HG03469 (cell line): ENCODE results near the gene CTSO.

ENCODE experiments used
- ATAC-seq: cut with Tn5 transposase; IDR thresholded peaks from one replicate; pipeline ENCODE4 v1.9.1; 2021; ENCODE audit warnings: mild to moderate bottlenecking, moderate library complexity, moderate number of reproducible peaks; ENCODE audit not compliant: unreplicated experiment

CTSO gene

DNA sequence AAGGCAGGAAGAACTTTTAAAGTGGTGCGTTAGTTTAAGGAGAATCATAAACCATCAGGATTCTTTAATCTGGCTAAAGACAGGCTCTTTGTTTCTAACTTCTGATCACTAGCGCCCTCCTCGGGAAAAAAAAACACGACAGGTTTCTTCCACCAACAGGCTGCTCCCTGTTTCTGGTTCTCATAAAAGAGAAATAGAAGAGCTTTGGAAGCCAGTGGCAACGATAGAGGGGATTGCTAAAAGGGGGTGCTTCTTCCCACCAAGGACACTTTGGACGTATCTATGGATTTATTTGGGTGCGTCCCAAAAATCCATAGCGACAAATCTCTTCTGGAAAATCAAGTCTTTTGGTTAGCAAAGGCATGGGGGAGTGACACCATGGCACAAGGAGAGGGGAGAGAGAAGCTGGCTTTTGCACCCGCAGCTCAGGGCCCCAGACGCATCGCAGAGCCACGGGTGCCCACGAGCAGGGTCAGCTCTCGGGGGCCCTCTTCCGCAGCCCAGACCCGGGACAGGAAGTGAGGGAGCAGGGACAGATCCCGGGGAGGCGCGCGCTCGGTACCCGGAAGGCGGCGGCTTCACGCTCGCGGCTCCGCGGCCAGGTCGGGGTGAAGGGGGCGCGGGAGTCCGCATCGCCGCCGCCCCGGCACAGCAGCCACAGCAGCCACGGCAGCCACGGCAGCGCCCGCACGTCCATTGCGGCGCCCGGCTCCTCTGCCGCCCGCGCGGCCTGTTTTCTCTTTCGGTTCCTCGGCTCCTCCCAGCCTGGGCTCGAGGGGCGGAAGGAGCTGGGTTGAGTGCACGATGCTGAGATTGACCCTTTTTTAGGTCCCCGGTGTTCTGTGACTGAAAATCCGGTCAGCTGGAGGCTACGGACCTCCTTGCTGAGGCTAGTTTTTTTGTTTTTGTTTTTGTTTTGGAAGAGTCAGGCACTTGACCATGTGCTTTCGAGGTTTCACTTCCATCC lies at the start of gene CTSO:
Gene CTSO (minus strand): TSS at position 716 of the 967 bp plus-strand sequence. CDS start 19 bp downstream, at position 697.
- ATAC-seq, result peak; percentile 95

DNA sequence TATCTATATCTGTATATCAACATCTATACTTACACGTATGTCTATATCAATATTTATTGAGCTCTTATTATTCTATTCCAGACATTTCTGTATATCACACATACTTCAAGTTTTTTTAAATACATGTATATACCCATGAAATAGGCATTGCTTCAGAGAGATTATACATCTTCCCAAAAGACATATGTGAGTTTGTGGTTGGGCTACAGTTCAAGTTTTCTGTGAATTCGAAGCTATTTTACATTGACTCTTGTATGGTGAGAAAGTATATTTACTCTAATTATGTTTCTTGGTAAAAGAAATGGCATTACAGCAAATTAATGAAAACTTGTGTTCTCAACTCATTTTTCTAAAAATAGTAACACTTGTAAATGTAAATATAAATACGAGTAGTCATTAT lies 46.8 kb upstream of the CTSO start:
- no peak for ATAC-seq

- ATAC-seq, result no peak
Measured at GRCh38 chr4:155999725-156000124, 46.1 kb upstream of the CTSO start.

DNA sequence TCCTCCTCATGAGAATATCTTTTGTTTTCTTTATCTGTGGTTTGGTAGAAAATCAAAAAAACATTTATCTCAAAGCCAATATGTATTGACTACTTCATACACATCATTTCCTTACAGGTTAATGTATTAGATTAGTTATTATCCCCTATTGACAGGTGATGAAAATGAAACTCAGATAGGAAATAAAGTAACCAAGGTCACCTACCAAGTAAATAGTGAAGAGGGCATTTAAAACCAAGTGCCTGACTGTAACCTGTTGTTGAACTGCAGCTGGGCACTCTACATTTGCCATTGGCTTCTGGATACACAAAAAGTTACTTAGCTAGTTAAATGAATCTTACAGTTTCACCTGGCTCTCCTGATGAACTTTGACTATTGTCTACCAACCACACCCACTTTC lies 41.4 kb upstream of the CTSO start:
- no peak for ATAC-seq

GRCh38 chr4:155984106-155984797 lies 30.6 kb upstream of the CTSO start:
- no peak for ATAC-seq

DNA sequence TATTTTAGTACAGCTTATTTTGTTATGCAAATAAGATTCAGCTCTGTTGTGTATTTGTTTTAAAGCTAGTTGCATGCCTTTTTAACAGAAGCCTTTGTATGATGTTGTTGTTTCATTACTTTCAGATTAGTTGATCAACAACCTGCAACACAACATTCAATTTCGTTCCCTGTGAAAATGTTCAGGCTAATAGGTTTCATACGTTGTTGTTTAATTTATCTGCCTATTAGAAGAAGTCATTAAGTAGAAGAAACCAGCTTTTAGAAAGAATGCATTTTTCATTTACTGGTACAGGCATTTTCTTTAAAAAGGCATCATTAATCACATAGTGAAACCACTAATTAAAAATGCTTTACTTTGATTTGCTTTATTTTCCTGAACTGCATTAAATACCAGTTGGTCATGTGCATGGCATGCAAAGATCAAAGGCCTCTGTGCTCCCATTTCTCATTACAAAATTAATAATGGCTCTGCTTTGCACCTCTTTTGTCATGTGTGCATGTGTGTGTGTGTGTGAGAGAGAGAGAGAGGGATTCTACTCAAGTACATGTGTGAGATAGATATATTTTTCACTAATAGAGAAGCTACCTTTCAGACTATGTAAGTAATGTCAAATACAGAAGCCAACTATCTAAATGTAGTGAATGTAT lies 29.2 kb upstream of the CTSO start:
- no peak for ATAC-seq

DNA sequence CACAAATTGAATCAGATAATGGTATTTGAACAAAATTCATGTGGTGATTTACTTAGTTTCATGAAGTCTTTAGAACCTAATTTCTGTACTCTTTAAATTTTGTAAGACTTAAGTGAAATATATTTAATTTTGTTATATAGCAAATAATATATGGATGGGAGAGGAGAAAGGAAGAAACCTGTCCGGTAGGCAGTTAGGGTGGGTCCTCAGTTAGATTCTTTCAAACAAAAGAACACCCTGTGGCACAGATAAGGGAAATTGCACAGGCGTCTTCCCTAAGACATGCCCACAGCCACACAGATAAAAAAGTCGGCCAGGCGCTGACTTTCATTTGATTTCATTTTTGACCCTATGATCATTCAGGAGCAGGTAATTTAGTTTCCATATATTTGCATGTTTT lies 25.1 kb upstream of the CTSO start:
- ATAC-seq, result no peak

DNA sequence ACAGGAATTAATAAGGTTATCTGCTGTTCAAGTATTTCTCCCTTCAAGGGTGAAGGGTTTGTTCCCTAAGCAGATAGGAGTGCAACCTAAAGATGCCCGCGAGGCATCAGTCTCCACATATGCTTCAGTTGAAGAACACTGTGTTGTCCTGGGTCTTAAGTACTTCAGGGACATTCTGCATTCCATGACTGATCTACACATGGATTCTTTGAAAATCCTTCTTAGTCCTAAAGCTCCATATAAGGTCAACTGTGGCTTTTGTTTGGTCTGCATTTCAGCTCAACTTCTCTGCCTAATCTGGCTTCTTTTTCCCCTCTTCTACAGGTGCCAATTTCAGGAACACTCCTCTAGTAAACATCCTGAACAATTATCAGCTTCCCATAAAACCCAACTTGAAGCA lies 21.8 kb upstream of the CTSO start:
- ATAC-seq, result no peak

- ATAC-seq, result no peak
Measured at GRCh38 chr4:155974996-155975395, 21.3 kb upstream of the CTSO start.

- peak; percentile 96 for ATAC-seq
Measured at GRCh38 chr4:155974476-155974749, 20.7 kb upstream of the CTSO start.

DNA sequence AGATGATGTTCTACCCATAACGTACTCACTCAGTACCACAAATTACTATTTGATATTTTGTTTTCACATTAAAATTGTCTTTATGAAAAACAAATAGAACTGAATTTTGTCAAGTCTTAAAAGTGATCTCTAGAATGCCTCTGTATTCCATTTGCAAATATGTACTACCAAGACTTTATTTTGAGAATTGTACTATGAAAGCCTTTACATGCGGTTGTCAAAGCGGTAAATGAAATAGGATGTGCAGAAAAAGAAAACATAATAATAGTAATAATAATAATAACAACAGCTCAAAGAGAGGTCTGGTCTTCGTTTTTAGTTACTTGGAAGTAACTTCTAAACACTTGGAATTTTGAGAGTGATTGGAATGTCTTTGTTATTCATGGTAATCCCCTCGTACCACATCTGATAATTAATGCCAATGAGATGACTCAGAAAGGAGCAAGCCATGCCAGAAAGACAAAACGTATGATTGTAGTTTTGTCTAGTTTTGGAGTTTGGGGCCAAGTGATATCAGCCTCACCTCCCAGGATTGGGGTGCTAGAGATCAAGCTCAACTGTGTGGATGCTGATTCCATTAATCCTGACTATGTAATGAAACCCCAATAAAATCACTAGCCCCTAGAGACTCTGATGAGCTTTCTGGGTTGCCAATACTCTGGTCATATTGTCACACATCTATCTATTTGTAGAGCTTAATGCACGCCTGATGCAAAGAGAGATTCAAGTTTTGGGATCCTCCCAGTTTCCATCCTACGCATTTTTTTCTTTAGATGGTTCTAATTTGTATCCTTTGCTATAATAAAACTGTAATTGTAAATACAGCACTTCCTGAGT lies 20.2 kb upstream of the CTSO start:
- peak; percentile 16 for ATAC-seq

DNA sequence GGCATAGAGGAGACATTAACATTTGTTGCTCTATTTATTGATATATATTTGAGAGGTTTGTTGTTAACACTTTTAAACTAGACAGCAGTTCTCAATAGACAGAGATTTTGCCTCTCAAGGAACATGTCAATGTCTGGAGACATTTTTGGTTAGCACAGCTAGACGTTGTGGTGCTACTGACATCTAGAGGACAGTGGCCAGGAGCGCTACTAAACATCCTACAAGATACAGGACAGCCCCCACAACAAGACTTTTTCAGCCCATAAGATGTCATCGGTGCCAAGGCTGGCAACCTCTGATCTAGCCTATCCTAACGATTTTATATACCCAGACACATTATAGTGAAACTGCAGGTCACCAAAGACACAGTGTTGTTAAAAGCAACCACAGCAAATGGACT lies 18.4 kb upstream of the CTSO start:
- no peak for ATAC-seq

- ATAC-seq, result no peak
Measured at GRCh38 chr4:155966731-155967395, 13.2 kb upstream of the CTSO start.

DNA sequence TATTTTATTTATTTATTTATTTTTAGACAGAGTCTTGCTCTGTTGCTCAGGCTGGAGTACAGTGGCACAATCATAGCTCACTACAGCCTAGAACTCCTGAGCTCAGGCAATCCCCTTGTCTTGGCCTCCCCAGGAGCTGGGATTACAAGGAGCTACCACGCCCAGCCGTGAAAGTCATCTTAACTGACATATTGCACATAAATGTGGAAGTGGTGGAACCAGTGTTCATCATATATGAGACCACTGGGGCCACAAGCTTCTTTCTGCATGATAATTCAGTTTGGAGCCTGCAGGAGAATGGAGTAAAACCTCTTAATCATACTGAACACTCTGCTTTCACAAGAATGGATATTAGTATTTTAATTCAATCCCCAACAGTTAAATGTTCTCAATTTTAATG lies 12.5 kb upstream of the CTSO start:
- ATAC-seq, result no peak

DNA sequence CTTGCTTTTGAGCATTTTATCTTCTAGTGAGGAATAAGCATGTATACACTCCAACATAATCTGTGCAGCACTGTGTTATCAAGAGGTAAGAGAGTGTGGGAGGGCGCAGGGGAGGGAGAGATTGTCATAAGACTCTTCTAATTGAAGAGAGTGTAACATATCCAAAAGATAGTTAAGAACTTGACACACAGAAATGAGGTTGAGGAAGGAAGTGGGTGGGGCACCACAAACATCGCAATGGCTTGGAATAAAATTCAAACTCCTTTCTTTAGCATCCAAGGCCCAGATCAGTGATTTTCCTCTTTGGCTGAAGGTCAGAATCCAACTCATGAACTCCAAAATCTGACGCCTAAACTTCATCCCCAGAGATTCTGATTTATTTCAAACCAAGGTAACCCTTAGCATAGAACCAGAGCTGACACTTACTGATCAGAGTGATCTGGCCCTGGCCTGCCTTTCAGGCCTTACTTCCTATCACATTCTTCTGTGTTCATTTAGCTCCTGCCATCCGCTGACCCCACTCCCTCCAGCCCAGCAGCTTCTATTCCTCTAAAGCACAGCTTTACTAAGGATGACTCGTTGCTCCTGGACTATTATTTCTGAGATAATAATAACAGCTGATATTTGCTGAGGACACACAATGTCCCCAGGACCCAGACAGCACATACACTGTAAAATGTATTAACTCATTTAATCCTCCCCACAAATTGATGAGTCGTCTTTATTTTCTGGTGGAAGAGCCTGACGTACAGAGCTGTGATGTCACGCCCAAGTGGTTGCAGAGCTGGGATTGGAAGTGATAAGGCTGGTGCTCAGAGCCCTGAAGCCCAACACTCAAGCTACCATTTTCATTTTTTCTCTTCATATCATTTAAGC lies 10.6 kb upstream of the CTSO start:
- no peak for ATAC-seq

DNA sequence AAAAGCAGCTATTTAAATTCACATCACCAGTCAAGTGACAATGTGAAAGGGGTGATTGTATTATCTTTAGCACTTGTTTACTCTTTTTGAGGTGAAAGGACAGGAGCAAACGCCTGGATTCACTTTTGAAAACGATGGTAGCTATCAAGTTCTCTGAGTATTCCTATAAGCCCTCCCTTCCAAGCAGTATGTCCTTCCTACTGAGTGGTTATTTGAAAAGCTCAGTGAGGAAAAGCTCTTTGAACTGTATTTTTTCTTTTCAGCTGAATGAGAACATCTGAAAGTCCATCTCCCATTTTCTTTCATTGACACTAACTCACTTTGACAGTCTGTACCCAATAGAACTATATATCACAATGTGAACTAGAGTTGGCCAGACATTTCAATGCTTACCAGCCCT lies 9.1 kb upstream of the CTSO start:
- no peak for ATAC-seq

- ATAC-seq, result no peak
Measured at GRCh38 chr4:155961575-155961974, 7.9 kb upstream of the CTSO start.

DNA sequence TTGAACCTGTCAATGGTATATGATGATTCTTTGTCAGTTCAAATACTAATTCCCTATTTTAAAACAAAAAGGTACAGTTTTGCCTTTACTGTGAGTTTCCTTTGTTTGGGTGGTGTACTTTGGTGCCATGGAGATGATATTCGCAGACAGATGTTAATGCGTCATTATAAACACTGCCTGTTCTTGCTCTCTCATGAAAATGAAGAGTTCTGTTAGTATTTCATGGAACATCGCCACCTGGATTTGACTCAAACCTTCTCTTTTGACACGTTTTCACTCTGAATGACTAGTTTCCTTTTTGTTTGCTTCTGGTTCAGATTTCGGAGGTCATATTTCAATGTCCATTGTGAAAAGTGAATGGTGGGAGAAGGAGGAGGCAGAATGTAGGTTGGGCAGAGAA lies 6.9 kb upstream of the CTSO start:
- ATAC-seq, result no peak

GRCh38 chr4:155959417-155959816 lies 5.8 kb upstream of the CTSO start:
- ATAC-seq, result no peak
